GM19438 (cell line): Measurements from ENCODE around the gene NDST3.
"Not testable (repeated sequence)": the region's sequence is repeated elsewhere in the genome, so short reads cannot be mapped to it uniquely, and the experiment has no call there.

Experiments used
- ATAC-seq: cut with Tn5 transposase; IDR thresholded peaks from one replicate; pipeline ENCODE4 v1.9.1; 2021; ENCODE audit warnings: low read depth; ENCODE audit not compliant: unreplicated experiment

The NDST3 gene

DNA sequence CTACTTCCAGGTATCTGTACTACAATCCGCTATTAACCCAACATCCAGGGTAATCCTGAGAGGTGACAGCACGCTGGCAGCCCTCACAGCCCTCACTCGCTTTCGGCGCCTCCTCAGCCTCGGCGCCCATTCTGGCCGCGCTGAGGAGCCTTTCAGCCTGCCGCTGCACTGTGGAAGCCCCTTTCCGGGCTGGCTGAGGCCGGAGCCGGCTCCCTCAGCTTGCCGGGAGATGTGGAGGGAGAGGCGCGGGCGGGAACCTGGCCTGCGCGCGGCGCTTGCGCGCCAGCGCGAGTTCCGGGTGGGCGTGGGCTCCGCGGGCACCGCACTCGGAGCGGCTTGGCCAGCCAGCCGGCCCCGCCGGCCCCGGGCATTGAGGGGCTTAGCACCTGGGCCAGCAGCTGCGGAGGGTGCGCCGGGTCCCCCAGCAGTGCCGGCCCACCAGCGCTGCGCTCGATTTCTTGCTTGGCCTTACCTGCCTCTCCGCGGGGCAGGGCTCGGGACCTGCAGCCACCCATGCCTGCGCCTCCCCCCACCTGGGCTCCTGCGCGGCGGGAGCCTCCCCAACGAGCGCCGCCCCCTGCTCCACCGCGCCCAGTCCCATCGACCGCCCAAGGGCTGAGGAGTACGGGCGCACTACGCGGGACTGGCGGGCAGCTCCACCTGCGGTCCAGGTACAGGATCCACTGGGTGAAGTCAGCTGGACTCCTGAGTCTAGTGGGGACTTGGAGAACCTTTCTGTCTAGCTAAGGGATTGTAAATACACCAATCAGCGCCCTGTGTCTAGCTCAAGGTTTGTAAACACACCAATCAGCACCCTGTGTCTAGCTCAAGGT is 231.2 kb downstream of the NDST3 start:
- peak; percentile 72 for ATAC-seq

GRCh38 chr4:118266145-118266496 is 231.8 kb downstream of the NDST3 start:
- not testable (repeated sequence) for ATAC-seq

DNA sequence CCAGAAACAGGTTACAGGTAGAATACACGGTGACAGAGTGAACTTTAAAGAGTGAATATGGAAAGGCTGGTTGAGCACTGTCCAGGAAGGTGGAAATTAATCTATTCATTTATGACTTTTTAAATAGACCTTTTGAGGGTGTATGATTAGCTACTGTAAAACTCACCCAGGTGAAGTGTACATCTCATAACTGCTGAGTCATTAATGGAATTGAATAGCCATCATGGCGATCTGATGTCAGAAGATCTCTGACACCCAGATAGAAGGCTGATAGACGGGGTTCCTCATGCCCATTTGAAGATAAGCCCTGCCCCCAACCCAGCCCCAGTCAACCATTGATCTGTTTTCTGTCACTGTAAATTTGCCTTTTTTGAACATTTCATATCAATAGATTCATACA is 234.5 kb downstream of the NDST3 start:
- no peak for ATAC-seq

DNA sequence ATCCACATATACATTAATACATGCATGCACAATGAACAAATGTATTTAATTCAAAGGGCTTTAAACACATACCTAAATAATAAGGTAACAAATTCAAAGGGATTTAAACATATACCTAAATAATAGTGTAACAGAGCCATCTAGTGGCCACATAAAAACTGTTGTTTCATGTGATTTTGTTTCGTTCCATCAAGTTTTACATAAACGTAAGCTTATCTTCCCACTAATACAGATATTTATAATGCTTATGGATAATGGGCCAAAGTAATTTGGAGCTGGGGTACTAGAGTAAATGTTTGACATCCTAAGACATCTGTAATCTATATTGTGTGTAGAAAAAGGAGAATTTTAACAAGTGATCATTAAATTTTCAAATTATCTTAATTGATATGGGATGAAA is 236.2 kb downstream of the NDST3 start:
- ATAC-seq, result no peak

GRCh38 chr4:118271788-118272187 is 237.5 kb downstream of the NDST3 start:
- ATAC-seq, result no peak

GRCh38 chr4:118273642-118274041 is 239.4 kb downstream of the NDST3 start:
- no peak for ATAC-seq

- ATAC-seq, result no peak
Observed at GRCh38 chr4:118276580-118276979, 242.3 kb downstream of the NDST3 start.

DNA sequence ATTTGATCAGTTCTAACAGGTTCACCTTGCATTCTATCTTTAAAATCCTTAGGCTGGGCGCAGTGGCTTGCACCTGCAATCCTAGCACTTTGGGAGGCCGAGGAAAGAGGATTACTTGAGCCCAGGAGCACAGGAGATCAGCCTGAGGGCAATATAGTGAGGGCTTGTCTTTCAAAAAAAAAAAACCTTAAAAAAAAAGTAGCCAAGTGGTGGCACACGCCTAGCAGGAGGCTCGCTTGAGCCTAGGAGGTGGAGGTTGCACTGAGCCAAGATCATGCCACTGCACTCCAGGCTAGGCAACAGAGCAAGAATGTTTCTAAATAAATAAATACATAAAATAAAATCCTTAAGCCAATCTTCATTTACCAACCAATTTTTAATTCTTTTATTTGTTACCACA is 243.0 kb downstream of the NDST3 start:
- ATAC-seq, result no peak

DNA sequence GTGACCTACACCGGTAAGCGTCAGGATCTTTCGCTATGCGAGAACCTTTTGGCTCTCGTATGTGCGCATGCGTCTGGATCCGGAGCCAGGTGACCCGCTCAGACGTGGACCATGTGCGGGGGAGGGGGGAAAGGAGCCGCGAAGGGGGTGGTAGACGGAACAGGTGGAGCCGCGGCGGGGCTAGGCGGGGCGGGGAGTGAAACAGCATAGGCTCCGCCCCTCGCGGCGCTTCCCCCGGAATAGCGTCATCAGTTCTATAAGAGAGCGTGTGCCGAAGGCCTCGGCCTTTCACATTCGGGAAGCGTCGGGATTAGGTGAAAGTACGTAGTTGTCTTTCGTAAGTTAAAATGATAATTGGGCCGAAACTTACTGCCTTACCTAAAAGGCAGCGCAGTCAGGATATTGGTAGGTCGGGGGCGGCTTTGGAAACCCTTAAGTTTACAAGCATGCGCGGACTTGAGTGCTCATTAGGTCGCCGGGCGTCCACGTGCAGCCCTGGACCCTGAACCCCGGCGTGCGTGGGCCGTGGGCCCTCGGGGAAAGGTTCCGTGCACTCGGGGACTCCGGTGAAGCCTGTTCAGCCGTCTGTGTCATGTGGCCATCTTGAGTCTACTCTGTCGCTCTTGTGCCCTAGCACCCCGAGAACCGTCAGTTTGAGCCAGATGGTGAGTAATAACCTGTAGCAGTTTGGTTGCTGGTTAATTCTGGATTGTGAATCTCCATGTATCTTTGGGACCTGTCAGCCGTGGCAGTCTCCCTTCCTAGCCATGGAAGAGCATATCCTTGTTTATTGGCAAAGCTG is 244.4 kb downstream of the NDST3 start:
- ATAC-seq, result peak; percentile 80

DNA sequence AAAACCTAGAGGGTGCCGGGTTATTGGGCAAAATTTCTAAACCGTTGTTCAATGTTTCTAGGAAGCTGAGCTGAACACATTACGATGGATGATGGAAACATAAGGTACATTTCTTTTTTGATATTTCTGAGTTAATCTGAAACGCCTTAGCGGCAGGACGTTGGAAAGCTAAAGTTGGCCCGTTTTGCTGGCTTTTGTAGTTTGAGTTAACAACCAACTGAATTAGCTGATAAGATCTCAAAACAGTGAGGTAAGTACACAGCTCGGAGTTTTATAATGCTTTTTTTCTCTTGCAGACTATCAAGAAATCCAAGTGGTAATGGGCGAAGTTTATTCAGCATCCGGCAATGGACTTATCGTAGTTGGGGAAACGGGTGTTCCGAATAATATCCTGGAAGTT is 245.0 kb downstream of the NDST3 start:
- no peak for ATAC-seq

DNA sequence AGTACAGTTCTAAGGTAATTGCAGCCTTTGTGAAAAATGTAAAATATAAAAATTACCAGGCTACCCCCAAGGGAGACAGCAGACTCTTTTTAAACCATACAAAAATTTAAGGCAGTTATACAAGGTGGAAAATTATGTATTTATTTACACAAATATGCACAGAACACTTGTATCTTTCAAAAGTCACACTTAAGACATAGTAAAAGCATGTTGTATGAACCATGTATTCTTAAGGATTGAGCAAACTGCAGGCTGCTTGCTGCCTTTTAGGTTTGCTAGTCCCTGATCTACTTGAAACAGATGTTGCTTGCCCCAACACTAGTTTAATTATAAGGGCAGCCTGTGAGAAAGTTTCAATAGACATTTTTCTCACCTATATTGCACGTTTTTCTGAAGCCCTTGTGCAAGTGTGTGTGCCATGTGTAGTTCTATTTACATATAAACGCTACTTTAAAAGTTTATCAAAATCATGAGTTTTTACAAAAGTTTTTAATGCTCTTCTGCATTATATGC is 245.7 kb downstream of the NDST3 start:
- no peak for ATAC-seq

DNA sequence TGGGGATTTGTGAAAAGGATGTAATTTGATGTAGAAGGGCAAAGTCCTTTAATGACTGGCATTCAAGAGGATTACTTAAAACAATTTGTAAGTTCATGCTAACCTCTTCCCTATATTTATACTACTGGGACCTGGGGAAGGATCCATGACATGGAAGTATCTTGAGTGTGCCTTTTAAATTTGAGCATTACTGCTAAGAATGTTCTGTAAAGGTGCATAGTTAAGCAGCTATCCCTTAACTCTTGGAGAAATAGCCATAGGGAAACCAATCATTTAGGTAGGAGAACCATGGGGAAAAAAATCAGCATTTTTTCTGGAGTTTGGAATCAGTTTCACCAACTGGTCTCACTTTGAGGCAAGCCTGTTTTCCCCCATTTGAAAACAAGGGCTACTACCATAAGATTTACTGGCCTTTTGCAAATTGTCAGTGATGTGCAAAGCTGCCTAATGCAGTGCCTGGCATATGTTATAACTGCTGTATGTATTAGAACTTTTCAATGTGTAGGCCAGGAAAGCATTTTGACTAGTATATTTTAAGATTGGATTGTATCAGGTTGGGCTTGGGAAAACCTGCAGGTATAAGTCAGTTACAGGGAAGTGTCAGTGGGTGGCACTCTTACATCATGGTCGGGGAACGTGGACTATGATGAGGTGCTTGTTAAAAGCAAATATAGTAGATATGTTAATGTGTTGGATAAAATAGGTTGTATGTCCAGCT is 246.4 kb downstream of the NDST3 start:
- ATAC-seq, result peak; percentile 21

GRCh38 chr4:118281611-118282442 is 247.5 kb downstream of the NDST3 start:
- ATAC-seq, result no peak

DNA sequence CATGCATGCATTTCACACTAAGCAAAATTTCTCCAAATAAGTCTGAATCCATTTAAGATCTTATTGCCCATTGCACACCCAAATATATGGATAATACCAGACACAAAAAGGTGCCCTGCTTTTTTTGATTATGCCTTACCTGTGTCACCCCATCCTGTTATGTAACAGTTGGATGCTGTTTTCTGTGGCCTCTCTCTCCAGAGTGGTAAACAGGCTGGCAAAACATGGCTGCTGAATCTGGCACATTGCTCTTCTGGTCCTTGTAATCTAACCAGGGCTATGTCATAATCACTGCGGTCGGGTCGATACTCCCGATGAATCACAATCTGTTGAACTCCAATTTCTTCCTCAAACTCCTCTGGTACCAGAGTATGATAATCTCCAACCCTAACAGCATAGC is 248.4 kb downstream of the NDST3 start:
- no peak for ATAC-seq

DNA sequence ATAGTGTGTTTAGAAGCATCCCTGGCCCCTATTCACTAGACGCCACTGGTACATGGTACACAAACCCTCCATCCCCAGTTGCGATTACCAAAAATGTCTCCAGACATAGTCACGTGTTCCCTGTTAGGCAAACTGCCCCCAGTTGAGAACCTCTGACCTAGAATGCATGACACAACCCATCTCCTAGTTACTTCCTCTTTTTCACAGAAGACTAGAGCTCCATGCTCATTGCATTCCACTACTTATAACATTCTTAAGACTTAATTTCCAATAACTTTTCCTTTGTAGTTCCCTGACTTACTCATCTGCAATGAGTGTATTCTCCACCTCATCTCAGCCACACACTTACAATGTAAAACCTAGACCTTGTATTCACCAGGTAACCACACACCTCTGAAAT is 249.9 kb downstream of the NDST3 start:
- peak; percentile 45 for ATAC-seq

GRCh38 chr4:118285931-118286330 is 251.6 kb downstream of the NDST3 start:
- no peak for ATAC-seq

GRCh38 chr4:118286685-118287084 is 252.4 kb downstream of the NDST3 start:
- ATAC-seq, result no peak

GRCh38 chr4:118287711-118288451 is 253.6 kb downstream of the NDST3 start:
- no peak for ATAC-seq

- ATAC-seq, result no peak
Observed at GRCh38 chr4:118289794-118290193, 255.5 kb downstream of the NDST3 start.

GRCh38 chr4:118290951-118291350 is 256.7 kb downstream of the NDST3 start:
- no peak for ATAC-seq
